Caco-2 (cell line): Measurements from ENCODE around the gene MUC22. TPM values are rescaled to one million over a fixed set of nuclear protein-coding genes. Genes with fewer than 3 reads are reported as not detected.

Experiments
- BruUV-seq: library from RNA; stranded (reverse); fragments of 400-500 nt; replicated peaks from 2 replicates; lab custom pipeline; 2021; lab: Mats Ljungman, UMichigan
- CTCF ChIA-PET: fragments of 300-600 bp; sonication (Branson Sonifier 250); formaldehyde crosslinking; loops from one replicate; lab custom pipeline; 2022; ENCODE audit warnings: antibody characterized with exemption; lab: Charles Lee
- POLR2A ChIA-PET: fragments of 300-600 bp; sonication (Branson Sonifier 250); formaldehyde crosslinking; loops from one replicate; lab custom pipeline; 2022; ENCODE audit warnings: antibody characterized with exemption; lab: Charles Lee
- DNase-seq, 2 experiments: peaks; one replicate each; pipeline versions ENCODE4 v3.0.0 to v3.0.0-alpha.2; 2020 to 2022
- H3K27me3 ChIP-seq: replicated peaks from 2 replicates; pipeline ENCODE4 v1.6.0; 2011; ENCODE audit warnings: low read length; ENCODE audit not compliant: control insufficient read depth, insufficient read depth
- H3K36me3 ChIP-seq: 2 replicates; pipeline ENCODE4 v1.5.1; 2011; ENCODE audit warnings: low read length; ENCODE audit not compliant: control insufficient read depth, insufficient read depth
- H3K4me1 ChIP-seq: fragments of 250-450 bp; sonication (Bioruptor Pico); 2 replicates; pipeline ENCODE4 v1.5.1; 2020; ENCODE audit warnings: mild to moderate bottlenecking
- H3K4me3 ChIP-seq: 2 replicates; pipeline ENCODE4 v1.5.1; 2011; ENCODE audit warnings: low read depth, mild to moderate bottlenecking, control low read depth, low read length
- H3K9me3 ChIP-seq: fragments of 250-450 bp; sonication (Bioruptor Pico); 2 replicates; pipeline ENCODE4 v1.5.1; 2020; ENCODE audit warnings: mild to moderate bottlenecking, moderate library complexity
- H3K27ac Mint-ChIP-seq: one replicate; pipeline ENCODE4 v1.8.0; 2022; ENCODE audit warnings: mixed read lengths; ENCODE audit not compliant: unreplicated experiment
- H3K27me3 Mint-ChIP-seq: one replicate; pipeline ENCODE4 v1.8.0; 2022; ENCODE audit warnings: mixed read lengths; ENCODE audit not compliant: insufficient read depth, unreplicated experiment
- H3K36me3 Mint-ChIP-seq: one replicate; pipeline ENCODE4 v1.8.0; 2022; ENCODE audit warnings: mild to moderate bottlenecking, mixed read lengths; ENCODE audit not compliant: insufficient read depth, unreplicated experiment
- H3K4me1 Mint-ChIP-seq: one replicate; pipeline ENCODE4 v1.8.0; 2022; ENCODE audit warnings: low read depth, mixed read lengths; ENCODE audit not compliant: unreplicated experiment
- H3K4me3 Mint-ChIP-seq: one replicate; pipeline ENCODE4 v1.8.0; 2022; ENCODE audit warnings: mild to moderate bottlenecking, moderate library complexity, mixed read lengths; ENCODE audit not compliant: unreplicated experiment
- H3K9me3 Mint-ChIP-seq: one replicate; pipeline ENCODE4 v1.8.0; 2022; ENCODE audit warnings: mixed read lengths; ENCODE audit not compliant: unreplicated experiment
- intact Hi-C: fragments of 100-400 bp; cut with micrococcal nuclease; formaldehyde crosslinking; loops from one replicate; pipeline ENCODE4 v1.10.0; 2022; ENCODE audit not compliant: unreplicated experiment
- total RNA-seq: library from RNA; stranded (reverse); gene quantifications from 2 replicates; pipeline ENCODE4 v1.2.3, GENCODE V29; 2022
- TF ChIP-seq, protein P1 (sequence below), 2 experiments: fragments of 200-600 bp in 1 of 2; IDR thresholded peaks; 1 replicate in 1 of 2; 2 replicates in 1 of 2; pipeline versions ENCODE4 v1.5.1 to v1.8.0; 2011 to 2022; ENCODE audit warnings: antibody characterized with exemption in 1 of 2, control low read depth in 1 of 2, inconsistent platforms in 1 of 2, low read depth in 1 of 2, low read length in 1 of 2, mild to moderate bottlenecking in 1 of 2, moderate library complexity in 1 of 2; ENCODE audit not compliant: insufficient read depth in 1 of 2, severe bottlenecking in 1 of 2, unreplicated experiment in 1 of 2

Gene MUC22
- total RNA-seq, 1 experiment from 2014 or later, result not detected

DNA sequence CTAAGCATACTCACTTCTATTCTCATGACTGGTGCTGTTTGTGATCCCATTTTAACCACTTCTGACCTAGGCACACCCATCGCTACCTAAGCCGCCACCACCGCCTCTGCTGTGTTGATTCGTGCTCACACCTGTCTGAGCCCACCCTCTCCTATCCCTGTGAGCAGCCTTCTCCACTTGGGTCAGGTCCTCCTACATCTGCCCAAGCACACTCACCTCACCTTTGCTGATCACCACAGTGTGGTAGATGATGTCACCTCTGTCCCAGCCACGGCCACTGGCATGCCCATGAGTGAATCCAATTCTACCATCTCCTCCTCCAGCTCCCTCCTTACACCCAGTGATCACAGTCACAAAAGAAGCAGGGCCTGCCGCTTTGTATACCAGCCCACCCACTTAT is 20.8 kb downstream of the MUC22 start:
- TF ChIP-seq, protein P1, sequence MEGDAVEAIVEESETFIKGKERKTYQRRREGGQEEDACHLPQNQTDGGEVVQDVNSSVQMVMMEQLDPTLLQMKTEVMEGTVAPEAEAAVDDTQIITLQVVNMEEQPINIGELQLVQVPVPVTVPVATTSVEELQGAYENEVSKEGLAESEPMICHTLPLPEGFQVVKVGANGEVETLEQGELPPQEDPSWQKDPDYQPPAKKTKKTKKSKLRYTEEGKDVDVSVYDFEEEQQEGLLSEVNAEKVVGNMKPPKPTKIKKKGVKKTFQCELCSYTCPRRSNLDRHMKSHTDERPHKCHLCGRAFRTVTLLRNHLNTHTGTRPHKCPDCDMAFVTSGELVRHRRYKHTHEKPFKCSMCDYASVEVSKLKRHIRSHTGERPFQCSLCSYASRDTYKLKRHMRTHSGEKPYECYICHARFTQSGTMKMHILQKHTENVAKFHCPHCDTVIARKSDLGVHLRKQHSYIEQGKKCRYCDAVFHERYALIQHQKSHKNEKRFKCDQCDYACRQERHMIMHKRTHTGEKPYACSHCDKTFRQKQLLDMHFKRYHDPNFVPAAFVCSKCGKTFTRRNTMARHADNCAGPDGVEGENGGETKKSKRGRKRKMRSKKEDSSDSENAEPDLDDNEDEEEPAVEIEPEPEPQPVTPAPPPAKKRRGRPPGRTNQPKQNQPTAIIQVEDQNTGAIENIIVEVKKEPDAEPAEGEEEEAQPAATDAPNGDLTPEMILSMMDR (IDR thresholded peaks at IDR 0.05; ENCODE audit: insufficient read depth in 1 of 2, low read depth in 1 of 2, low read length in 1 of 2, severe bottlenecking in 1 of 2, unreplicated experiment in 1 of 2), result no peak
- ChIA-PET POLR2A (no interaction called here), CTCF (no interaction called here)
- H3K27me3 Mint-ChIP-seq, result no peaks in the 10 kb centered on the region
- H3K4me3 Mint-ChIP-seq, result no peak overlapping the region
- H3K4me1 Mint-ChIP-seq, result no peaks in the 10 kb centered on the region
- intact Hi-C loops, result no loop called here
- BruUV-seq, result no TSS peak
- Histone ChIP-seq H3K36me3 (no peaks in the 10 kb centered on the region), H3K4me1 (no peaks in the 10 kb centered on the region), H3K4me3 (no peak overlapping the region), H3K27me3 (no peaks in the 10 kb centered on the region), H3K9me3 (no peaks in the 10 kb centered on the region)
- no peaks in the 10 kb centered on the region for H3K36me3 Mint-ChIP-seq
- no peak overlapping the region for H3K27ac Mint-ChIP-seq
- H3K9me3 Mint-ChIP-seq, result no peaks in the 10 kb centered on the region
- DNase-seq, result no peak

DNA sequence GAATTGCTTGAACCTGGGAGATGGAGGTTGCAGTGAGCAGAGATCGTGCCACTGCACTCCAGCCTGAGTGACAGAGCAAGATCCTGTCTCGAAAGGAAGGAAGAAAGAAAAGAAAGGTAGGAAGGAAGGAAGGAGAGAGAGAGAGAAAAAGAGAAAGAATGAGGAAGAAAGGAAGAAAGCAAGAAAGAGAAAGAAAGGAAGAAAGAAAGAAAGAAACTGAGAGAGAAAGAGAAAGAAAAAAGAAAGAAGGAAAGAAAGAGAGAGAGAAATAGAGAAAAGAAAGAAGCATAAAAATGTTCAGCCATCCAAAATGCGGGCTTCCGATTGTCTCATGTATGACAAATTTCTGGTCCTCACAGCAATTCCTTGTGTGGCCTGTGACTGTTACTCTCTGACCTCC is 22.8 kb downstream of the MUC22 start:
- H3K27me3 Mint-ChIP-seq, result no peaks in the 10 kb centered on the region
- intact Hi-C loops, result no loop called here
- H3K9me3 Mint-ChIP-seq, result no peaks in the 10 kb centered on the region
- no peak overlapping the region for H3K4me3 ChIP-seq
- H3K4me3 Mint-ChIP-seq, result no peak overlapping the region
- H3K4me1 Mint-ChIP-seq, result no peaks in the 10 kb centered on the region
- TF ChIP-seq, protein P1 (IDR thresholded peaks at IDR 0.05; ENCODE audit: insufficient read depth in 1 of 2, low read depth in 1 of 2, low read length in 1 of 2, severe bottlenecking in 1 of 2, unreplicated experiment in 1 of 2), result no peak
- no peak overlapping the region for H3K27ac Mint-ChIP-seq
- H3K9me3 ChIP-seq, result no peaks in the 10 kb centered on the region
- ChIA-PET POLR2A (no interaction called here), CTCF (no interaction called here)
- no peaks in the 10 kb centered on the region for H3K27me3 ChIP-seq
- no peak for DNase-seq
- no TSS peak for BruUV-seq
- H3K36me3 Mint-ChIP-seq, result no peaks in the 10 kb centered on the region
- H3K36me3 ChIP-seq, result no peaks in the 10 kb centered on the region
- H3K4me1 ChIP-seq, result no peaks in the 10 kb centered on the region

DNA sequence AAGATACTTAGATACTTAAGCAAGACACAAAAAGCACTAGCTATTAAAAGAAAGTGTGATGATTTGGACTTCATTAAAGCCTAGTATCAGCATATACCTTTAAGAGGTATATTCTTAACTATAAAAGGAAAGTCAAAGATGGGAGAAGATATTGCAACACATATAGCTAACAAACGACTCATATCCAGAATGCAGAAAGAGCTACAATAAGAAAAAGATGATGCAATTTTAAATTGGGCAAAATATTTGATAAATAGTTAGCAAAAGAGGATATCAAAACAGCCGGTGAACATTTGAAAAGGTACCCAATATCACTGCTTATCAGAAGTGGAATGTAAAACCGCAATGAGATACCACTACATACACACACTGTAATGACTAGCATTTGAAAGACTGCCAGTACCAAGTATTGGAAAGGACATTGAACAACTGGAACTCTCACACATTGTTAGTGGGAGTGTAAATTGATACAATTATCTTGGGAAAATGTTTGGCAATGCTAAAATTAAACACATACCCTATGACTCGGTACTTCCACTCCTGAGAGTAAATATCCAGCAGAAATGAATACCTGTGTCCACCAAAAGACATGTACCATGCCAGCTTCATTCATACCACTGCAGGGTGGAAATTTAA is 25.7 kb downstream of the MUC22 start:
- no peaks in the 10 kb centered on the region for H3K4me1 Mint-ChIP-seq
- H3K4me3 Mint-ChIP-seq, result no peak overlapping the region
- H3K27me3 Mint-ChIP-seq, result no peaks in the 10 kb centered on the region
- BruUV-seq, result no TSS peak
- Histone ChIP-seq H3K4me3 (no peak overlapping the region), H3K9me3 (no peaks in the 10 kb centered on the region), H3K36me3 (no peaks in the 10 kb centered on the region), H3K4me1 (no peaks in the 10 kb centered on the region), H3K27me3 (no peaks in the 10 kb centered on the region)
- ChIA-PET CTCF (no interaction called here), POLR2A (no interaction called here)
- H3K9me3 Mint-ChIP-seq, result no peaks in the 10 kb centered on the region
- no peak overlapping the region for H3K27ac Mint-ChIP-seq
- TF ChIP-seq, protein P1 (IDR thresholded peaks at IDR 0.05; ENCODE audit: insufficient read depth in 1 of 2, low read depth in 1 of 2, low read length in 1 of 2, severe bottlenecking in 1 of 2, unreplicated experiment in 1 of 2), result no peak
- H3K36me3 Mint-ChIP-seq, result no peaks in the 10 kb centered on the region
- intact Hi-C loops, result no loop called here
- DNase-seq, result no peak
